Brain pericyte (primary cell): ENCODE data around the gene MYH9.

Source experiments
- DNase-seq: peaks from one replicate; pipeline ENCODE4 v3.0.0-alpha.2; 2012; ENCODE audit warnings: low read depth, low spot score

Gene MYH9

DNA sequence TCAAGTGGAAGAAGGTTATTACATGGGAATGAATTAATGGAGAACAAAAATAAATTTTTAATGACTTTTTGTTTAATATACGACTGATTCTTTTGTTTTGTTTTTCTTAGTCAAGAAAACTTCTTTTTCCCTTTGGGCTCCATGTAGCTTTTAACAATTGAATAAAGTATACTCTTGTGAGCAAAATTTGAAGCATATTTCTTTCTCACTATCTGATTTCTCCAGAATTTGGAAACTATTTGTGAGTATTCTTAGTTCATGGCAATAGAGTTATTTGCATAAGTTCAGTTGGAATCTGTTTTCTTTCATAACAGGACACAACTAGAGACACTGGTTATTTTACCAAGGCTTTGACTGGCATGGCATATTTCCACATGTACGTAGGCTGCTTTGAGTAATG is 138.6 kb downstream of the MYH9 start:
- DNase-seq, result no peak

DNA sequence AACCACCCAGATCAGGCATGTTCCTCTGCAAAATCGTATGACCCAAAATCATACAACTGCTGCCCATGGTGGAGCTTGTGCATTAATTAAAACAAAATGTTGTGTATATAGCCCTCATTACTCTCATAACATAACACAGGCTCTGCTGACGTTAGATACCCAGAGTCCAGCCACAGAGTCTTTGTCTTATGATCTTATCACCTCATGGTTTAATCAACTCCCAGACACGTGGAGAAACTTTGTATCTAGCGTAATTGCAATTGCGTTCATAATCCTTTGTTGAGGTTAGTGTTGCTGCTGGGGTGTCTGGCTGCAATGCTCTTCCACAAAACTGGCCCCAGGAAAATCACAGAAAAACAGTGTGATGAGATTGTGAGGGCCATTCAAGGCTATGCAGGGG is 139.8 kb downstream of the MYH9 start:
- DNase-seq, result no peak

DNA sequence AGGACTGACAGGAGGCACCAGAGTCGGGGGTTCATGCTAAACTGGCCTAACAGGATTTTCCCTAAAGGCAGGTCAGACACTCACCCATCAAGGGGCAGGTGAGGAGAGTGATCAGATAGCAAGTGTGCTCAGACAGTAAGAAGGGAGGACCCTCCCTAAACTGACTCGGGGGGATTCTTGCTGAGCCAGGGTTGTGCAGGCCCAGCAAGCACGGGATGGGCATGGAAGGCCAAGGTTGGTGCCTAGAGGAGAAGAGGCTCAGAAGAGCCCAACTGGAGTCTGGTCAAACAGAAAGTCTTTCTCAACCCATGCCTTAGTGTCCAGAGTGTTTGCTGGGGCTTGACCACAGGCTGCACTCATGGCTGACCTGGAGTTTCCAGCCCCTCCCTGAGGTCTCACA is 141.0 kb downstream of the MYH9 start:
- DNase-seq, result no peak

- no peak for DNase-seq
Measured at GRCh38 chr22:36245805-36246356, 141.9 kb downstream of the MYH9 start.

GRCh38 chr22:36244522-36245391 is 143.0 kb downstream of the MYH9 start:
- no peak for DNase-seq

DNA sequence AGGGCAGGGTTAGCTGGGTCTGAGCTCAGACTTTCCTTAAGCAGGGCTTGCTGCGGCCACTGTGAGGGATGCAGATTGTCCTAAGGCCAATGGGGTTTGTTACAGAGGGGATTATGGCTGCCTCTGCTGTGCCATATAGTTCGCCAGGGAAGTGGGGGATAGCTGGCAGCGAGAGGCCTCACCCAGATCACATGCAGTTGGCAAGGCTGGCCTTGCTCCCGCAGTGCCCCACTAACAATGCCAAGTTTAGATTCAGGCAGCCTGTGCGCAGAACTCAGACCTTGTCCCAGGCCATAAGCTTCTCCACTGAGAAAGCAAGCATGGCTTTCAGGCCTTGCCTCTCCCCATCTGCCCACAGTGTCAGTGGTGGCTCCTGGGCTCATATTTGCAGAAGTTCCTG is 143.8 kb downstream of the MYH9 start:
- DNase-seq, result no peak

GRCh38 chr22:36239401-36240171 is 148.2 kb downstream of the MYH9 start, which contains the start of gene APOL2:
APOL2 (minus strand) TSS chr22:36239527; CDS start chr22:36233162, 6,365 bp downstream.
- DNase-seq, result peak; percentile 79

DNA sequence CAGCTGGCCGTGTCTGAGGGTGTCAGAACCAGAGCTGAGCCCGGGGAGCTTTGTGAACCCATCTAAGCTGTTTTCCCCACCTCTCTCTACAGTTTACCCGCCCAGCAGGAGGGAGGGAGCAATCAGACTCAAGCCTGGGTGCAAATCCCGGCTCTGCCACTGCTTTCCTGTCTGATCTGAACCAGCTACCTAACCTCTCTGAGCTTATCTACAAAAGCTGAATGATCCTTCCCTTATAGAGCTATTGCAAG is 148.7 kb downstream of the MYH9 start:
- no peak for DNase-seq

GRCh38 chr22:36238373-36239149 is 149.2 kb downstream of the MYH9 start:
- no peak for DNase-seq

- no peak for DNase-seq
Measured at GRCh38 chr22:36237462-36238372, 150.1 kb downstream of the MYH9 start.

DNA sequence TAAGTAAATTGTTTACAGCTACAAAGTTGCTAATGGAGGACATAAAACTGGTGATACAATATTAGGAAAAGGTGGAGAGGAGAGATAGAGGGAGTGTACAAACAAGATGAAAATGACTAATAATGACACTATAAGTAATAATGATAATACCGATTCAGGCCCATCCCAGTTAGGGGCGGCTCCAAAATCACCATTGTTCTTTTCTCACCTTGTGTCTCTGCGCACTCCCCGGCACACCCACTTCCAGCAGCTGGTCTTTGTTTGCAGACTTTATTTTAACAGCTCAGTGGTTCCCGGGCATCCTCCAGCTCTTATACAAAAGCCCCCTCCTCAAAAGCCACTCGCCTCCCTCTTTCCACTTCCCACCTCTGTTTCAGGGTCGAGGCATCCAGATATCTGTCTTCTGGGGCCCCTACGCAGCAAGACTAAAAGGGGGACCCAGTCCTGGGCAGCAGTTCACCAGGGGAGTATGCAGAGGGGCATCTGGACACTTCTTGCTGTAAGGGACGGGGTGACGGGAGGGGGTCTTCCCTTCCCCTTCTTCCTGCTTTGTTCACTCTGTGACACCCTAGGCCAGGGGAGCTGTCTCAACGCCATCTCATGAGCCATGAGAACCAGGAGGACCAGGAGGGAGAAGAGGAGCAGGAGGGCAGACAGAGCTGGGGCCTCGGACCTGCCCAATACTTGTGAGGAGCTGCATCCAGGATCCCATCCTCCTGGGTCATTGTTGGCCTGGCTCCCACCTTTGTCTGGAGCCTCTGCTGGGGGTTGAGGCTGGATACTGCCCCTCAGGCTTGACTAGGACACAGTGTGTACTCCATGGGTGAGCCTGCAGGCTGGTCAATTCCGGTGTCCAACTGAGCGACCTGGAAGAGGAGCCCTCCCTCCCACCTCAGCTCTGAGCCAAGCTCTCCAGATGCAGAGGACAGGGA is 151.1 kb downstream of the MYH9 start:
- DNase-seq, result no peak

DNA sequence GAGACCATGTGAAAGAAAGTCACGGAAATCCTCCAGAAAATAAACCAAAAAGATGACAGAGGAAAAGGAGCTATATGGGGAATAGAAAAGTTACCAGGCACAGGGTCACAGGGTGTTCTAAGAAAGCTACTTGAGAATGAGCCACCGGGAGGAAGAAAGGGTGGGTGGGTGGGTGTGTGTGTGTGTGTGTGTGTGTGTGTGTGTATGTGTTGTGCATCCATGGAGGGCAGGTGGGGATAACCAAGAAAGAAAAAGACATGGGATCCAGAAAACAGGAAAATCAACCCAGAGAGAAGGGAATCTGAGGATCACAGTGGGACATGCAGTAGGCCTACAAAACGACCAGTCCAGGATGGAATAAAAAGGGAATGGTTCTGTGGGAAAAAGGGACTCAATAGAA is 152.2 kb downstream of the MYH9 start:
- no peak for DNase-seq

DNA sequence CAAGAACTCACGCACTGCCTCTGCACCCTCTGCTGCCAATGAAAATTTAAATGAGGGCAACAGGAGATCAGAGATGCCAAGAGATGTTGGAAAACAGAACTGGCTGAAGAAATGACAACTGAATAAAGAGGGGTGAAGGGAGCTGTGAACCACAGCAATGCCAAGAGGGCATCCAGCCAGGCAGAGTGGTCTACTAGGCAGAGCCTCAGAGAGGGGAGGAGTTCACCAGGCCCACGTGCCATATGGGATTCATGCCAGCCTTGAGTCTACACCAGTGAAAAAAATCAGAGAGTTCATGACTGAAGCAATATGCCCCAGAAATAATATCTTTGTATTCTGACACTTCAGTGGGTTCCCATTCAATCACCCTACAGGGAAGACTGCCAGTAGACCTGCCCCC is 152.8 kb downstream of the MYH9 start:
- no peak for DNase-seq

GRCh38 chr22:36234213-36234612 is 153.6 kb downstream of the MYH9 start:
- no peak for DNase-seq

GRCh38 chr22:36233796-36234195 is 154.0 kb downstream of the MYH9 start:
- DNase-seq, result no peak

- no peak for DNase-seq
Measured at GRCh38 chr22:36232715-36233401, 154.9 kb downstream of the MYH9 start.
